ENCODE data around the gene CCNY.
A peak's percentile ranks its signal among the peaks of the same experiment; 100 is the strongest.
"Not testable (repeated sequence)": the region's sequence is repeated elsewhere in the genome, so short reads cannot be mapped to it uniquely, and the experiment has no call there.

Gene CCNY

DNA sequence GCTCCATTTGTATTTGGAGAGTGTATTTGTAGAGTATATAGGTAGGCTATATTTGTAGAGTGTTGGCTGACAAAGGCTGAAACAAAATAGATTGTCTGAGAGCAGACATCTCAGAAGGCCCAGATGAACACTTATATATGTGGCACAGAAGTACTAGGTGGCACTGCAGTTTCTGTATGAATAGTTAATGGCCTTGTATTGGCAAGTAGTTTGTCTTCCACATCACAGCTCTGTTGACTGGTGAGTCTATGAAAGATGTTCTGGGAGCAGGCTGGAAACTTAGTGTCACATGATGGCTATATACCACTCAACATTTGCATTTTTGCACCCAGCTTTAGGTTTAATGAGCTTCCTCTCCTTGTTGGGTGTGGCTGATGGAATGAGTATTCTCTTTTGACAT, 51.9 kb downstream of the CCNY start:
- no peak for DNase-seq

DNA sequence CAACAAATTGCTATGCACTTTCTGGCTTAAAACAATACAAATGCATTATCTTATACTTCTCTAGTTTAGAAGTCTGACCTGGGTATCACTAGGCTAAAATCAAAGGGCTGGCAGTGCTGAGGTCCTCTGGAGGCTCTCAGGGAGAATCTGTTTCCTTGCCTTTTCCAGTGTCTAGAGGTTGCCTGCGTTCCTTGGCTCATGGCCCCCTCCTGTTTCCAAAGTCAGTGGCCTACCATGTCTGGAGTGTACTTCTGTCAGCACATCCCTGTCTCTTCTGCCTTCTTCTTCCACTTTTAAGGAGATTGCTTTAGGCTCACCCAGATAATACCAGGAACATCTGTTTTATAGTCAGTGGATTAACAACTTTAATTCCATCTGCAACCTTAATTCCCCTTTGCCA, 52.4 kb downstream of the CCNY start:
- DNase-seq, result no peak

DNA sequence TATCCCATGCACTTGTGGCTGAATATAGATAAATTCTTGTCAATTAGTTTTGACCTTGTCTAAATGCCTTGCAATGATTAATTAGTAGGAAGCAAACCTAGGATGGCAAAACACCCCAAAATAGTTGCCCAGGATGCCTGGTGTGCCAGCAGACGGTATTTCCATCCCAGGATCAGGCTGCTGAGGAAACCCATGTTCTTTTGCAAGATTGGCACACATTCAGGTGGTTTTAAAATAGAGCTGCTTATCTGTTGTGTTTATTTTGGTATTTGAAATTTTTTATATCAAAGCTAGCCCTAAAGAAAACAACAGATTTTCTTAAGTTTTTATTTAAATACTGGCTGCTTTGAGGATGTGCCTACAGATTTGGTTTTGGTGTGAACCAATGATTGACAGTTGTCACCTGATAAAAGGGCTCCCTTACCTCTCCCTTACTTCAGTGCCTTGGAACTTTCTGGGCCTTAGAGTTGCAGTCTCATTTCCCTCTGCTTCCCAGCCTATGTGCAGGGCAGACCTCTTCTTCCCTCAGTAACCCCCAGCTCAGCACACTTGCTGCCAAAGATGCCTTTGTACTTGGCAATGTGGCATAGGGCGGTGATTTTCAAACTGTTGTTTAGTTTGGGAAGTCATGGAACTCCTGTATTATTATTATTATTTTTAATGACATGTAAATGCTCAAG, 54.0 kb downstream of the CCNY start:
- no peak for DNase-seq

DNA sequence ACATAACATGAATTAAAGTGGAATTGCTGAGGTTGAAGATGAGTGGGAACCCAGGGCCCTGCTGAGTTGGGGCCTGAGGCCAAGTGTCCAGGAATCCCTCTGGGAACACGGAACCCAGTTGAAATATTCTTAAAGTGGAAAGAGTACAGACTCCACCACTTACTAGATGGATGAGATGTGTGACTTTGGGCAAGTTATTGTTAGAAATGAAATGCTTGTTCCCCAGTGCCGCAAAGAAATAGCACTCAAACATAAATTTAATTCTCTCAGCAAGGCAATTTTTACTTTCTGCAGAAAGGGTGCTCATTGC, 54.5 kb downstream of the CCNY start:
- no peak for DNase-seq

DNA sequence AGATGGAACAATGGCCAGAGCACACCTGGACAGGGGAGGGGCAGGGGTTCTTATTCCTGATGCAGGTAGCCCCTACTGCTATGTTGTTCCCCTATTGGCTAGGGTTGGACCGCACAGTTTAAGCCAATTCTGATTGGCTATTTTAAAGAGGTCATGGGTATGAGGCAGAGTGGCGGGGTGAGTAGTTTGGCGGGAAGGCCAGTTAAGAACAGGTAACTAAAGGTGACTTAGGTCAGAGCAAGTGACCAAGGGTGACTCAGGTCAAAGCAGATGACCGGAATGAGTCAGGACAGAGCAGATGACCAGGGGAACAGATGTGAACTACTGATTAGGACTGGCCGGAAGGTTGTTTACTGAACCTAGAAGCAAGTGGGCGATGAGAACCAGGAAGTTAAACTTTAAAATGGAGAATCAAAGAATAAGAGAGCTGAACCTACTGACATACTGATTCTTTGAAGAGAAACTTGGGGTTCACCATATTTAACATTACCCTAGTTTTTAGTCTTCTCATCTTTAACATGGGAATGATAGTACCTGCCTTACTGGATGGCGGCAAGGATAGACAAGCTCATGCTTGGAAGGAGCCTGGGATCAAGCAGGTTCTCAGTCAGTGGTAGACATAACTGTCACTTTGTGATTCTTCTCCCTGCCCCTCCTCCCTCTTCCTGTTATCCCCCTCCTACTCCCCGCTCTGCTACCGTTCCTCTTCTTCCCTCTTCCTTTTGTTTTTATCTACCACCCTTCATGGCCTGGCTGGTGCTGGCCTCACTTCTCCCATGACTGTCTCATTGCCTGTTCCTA, 55.0 kb downstream of the CCNY start:
- no peak for DNase-seq

DNA sequence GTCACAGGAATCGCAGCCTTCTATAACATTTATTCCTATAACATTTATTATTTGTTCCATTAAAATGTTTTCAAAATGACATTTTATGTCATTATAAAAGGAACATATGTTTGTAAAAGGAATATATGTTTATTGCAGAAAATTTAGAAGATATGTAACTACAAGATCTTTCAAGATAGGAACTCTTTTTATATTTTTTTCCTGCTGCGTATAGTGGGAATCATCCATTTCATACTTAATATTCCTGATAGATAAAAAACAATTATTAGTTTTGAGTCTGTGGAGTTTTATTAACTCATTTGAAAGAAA, 55.6 kb downstream of the CCNY start:
- DNase-seq, result no peak

DNA sequence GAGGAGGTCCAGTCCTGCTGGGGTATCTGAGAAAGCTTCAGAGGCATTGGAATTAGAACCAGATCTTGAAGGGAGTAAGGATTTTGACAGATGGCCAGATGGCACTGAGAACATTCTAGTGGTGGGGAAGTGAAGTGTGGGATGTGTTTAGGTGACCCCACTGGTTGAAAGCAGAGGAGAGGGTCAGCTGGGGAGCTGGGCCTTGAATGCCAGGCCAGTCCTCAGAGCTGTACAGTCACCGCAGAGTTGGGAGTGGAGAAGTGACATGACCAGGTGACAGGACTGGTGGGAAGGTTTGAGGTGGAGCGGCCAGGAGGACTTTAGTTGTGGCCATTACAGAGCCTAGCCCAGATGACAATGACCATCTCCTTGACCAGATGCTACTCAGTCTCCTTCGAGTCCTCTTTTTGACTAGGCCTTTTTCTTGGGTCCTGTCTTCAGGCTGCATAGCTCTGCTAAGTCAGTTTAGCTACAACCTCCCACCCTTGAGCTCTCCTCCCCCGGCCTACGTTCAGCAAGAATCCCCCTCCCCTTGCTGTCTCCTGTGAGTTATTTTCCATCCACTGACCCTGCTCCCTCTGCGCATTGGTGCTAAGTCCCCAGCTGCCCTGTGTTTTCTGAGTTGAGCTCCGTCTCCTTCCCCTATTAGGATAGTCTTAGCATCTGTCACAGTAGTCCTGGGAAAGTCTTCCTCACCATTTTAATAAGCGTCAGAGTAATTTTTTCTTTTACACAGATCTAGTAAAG, 56.3 kb downstream of the CCNY start:
- DNase-seq, result no peak

DNA sequence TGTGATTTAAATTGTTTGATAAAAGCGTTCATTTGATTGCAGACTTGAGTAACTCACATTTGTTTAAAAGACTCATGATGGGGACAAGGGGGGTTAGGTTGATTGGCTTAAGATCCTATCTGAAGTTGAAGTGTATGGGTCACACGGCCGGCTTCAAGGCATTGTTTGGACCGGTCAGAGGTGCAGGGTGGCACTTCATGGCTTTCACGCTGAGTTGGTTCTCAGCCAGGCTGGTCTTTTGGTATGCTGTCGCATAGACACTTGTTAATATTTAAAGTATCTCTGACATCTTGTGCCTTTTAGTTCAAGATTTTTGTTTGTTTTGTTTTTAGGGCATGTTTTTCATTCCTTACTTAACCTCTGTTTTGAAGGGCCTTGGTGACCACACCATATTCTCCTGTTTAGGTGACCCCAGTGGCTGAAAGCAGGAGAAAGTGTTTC, 58.1 kb downstream of the CCNY start:
- DNase-seq, result no peak

DNA sequence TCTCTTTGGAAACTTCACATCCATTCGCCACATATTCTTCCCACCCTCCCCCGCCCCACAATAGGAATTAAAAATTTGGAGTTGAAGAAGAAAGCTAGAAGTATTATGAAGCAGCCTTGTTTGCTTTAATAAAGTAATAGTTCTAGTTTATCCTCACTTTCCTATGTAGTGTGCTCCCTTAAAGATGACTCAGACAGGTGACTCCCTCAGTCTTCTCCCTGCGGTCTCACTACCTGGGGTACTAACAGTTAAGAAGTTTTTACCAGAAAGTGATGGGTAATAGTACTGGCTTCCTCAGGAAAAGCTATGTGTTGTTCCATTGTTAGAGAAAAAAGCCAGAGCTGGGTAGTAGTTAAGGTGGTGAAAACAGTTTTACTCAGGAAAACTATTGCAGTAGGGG, 58.6 kb downstream of the CCNY start:
- no peak for DNase-seq

DNA sequence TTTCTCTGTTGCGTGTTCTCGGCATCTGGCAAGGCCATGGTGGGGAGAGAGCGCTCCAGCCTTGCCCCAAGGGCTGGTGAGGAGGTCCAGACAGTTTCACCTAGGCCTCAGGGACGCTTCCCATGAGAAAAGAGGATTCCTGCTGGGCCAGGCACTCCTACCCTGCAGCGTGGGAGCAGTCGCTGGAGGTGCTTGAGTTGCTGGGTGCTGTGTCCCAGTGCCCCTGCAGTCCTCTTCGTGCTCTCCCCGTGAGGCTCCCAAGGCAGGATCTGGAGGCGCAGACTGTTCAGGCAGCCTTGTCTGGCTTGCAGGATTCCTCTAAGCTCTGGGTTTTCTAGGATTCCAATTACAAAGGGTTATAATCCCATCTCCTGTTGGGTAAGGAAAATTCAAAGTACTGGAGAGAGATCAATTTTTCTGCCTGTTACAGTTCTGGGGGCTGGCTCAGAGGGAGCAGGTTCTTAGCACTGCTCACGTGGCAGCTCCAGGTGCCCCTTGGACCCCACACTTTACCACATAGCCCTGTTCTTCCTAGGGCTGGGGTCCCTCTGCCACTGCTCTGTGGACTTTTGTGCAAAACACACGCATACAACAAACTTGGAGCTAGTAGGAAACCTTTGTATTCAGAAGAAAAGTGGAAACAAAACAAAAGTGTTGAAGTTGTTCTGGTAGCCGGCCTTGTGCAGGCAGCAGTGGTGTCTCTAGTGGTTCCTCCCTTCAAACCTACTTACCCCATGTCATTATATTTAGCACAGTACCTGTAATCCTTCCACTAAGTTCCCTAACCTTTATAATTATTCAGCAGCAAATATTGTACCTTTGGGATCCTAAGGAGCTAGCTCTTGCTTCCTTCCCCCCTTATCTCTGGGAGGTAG, 60.5 kb downstream of the CCNY start:
- DNase-seq, result no peak

DNA sequence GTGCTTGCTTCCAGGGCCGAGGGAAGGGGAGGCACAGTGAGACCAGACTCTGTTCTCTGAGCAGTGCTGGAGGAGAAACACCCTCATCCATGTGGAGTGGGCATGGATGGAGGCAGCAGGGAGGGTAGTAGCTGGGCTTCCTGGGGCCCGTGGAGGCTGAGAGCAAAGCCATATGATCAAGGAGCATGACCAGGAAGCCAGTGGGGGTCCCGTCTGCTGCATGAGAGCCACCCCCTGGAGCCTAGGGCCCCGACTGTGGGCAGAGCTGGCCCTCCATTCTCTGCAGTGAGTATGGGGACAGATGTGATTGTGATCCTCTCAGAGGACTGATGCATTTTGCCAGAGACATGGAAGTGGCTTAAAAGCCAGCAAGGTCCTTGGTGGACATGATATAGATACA, 61.6 kb downstream of the CCNY start:
- DNase-seq, result no peak

DNA sequence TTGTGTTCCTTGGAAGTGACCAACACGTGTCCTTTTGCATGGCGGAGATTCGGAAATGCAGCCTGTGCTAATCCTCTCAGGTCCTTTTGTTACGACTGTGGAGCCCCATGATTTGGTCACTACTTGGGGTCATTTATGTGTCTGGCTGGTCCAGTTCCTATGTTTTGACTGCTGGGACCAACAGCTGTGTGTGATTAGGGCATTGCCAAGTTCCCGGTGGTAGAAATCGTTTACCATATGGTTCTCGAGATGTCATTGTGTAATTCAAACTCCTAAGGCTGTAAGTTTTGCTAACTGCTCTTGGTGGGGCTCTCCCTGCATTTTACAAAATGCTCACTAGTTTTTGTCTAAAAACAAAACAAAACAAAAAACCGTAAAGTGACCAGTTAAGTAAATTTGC, 62.0 kb downstream of the CCNY start:
- DNase-seq, result no peak

DNA sequence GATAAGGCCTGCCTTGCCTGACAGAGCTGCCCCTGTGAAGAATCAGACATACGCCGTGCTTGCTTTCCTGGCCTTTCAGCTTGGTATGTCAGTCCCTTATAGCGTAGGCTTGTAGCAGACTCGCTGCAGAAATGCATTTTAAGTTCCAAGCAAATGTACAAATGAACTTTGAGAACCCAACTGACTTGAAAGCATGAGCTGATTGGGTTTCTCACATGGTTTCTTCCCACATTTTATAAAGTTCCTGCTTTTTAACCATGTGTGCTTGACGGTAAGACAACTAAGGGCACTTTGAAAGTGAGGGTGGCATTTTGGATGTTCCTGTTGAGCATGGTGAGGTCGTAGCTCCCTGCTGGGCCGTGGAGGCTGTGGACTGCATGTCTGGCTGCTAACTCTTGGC, 62.6 kb downstream of the CCNY start:
- no peak for DNase-seq

DNA sequence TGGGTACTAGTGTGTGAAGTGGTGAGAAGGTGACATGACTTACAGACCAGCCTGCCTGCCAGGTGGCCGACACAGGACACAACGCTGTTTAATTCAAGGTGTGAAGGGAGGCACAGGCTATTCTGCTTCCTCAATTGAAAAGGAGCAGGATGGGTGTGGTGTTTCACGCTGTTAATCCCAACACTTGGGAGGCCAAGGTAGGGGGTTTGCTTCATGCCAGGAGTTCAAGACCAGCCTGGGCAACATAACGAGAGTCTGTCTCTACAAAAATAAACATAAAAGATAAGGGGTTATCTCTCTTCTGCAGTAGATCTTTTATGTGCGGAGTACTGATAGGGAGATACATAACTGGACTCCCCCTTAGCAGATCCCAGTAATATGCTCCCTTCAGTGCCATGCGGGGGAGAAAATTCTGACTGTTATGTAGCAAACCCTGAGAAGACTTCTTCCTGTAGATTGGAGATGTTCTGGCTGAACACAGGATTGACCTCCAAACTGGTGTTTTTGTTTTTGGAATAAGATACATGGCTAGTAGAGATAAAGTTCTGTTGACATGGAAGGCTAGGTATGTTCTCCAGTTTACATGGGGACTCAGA, 63.2 kb downstream of the CCNY start:
- DNase-seq, result no peak

DNA sequence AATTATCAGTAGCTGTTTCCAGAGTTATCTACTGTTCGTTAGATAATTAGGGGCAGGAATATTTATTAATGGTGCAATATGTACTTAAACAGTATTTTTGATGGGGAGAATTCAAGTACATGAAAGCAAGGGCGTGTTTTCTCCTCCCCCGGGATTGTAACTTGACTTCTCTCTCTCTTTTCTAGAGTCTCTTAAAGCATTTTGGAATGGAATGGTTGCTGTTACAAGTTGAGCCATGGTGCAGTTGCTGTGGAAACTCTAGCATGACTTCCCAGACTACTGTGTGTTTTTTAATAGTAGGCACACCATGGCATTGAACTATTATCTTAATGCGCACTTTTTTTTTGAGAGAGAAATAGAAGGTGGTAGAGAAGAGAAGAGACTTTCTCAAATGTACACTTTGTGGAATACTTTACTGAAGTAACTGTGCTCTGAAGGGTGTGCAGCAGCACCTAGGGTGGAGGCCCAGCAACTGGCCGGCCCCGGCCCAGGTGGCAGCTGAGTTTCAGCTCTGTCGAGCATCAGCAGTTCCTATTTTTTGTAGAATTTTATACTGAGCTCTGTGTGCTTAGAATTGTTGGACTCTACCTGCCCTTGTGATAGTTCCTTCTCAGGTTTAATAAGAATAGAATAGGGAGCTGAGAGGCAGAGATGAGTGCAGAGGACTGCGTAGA, 64.4 kb downstream of the CCNY start:
- DNase-seq, result no peak

DNA sequence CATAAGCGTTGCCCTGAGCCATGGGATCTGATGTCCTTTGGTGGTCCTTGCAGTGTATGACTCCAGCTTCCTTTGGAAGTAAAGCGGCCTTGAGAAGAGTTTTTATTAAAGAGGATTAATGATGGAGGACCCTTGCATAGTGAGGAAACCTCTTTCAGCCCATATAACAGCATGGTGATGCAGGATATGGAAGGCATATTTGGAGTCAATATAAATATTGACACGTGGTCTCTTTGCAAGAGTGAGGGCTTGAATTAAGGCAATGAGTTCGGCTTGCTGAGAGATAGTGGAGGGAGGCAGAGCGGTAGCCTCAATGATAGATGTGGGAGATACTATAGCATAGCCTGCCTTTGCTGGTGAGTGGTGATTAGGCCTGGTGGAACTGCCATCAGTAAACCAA, 67.2 kb downstream of the CCNY start:
- not testable (repeated sequence) for DNase-seq

DNA sequence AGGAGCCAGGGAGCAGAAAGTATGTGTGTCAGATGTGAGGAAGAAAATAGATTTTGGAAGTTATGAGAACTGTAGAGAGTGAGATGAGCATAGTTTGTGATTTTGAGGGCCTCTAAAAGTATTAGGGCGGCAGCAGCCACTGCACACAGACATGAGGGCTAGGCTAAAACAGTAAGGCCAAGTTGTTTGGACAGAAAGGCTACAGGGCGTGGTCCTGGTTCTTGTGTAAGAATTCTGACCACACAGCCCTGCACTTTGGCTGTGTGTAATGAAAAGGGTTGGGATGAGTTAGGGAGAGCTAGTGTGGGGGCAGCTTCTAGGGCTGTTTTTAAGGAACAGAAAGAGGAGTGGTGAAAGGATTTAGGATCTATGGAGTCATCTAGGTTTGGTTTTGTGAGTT, 67.8 kb downstream of the CCNY start:
- not testable (repeated sequence) for DNase-seq

DNA sequence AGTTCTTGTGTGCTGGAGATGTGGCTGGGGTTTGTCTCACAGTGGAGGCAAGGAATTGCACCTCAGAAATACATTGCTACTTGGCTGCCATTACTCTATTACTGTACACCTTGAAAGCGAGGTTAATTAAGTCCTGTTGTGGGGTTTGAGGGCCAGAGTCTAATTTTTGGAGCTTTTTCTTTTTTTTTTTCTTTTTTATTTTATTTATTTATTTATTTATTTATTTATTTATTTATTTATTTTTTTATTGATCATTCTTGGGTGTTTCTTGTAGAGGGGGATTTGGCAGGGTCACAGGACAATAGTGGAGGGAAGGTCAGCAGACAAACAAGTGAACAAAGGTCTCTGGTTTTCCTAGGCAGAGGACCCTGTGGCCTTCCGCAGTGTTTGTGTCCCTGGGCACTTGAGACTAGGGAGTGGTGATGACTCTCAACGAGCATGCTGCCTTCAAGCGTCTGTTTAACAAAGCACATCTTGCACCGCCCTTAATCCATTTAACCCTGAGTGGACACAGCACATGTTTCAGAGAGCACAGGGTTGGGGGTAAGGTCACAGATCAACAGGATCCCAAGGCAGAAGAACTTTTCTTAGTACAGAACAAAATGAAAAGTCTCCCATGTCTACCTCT, 69.8 kb downstream of the CCNY start:
- not testable (repeated sequence) for DNase-seq

DNA sequence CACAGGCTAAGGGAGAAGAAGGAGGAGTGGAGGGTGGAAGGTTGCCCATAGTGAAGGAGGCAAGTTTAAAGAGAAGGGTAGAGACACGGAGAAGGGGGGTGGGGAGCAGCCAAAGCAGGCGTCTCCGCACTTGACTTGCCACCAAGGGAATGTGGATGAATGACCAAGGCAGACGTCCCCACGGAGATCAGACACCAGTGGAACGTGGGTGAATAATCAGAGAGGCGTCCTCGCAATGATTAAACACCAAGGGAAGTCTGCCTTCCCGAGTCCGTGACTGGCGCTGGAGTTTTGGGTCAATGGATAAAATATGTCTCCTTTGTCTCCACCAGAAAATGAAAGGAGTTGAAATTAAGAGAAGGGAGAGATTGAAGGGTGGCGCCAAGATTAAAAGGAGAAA, 71.4 kb downstream of the CCNY start:
- not testable (repeated sequence) for DNase-seq

DNA sequence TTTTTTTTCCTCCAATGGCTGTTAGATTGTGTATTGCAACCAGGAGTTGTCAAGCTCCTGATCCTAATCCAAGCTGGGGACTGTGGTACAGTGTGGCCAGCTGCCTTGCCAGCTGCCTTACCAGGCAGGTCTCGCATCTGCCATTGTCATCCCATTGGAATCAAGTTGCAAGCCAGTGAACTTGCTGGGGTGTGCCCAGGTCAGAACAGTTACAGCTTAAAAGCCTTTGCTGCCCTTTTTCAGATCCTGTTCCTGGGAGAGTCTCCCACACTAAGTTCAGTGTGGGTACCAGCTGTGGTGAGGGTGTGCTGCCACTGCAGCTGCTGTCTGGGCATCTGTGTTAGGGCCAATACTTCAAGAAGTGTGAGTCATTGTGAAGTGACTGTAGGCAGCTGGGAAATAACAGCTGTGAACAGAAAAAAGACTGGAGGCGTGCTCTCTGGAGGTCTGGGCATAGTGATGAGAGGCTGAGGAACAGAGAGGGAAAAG, 72.8 kb downstream of the CCNY start:
- peak; percentile 39 to 61 for DNase-seq

DNA sequence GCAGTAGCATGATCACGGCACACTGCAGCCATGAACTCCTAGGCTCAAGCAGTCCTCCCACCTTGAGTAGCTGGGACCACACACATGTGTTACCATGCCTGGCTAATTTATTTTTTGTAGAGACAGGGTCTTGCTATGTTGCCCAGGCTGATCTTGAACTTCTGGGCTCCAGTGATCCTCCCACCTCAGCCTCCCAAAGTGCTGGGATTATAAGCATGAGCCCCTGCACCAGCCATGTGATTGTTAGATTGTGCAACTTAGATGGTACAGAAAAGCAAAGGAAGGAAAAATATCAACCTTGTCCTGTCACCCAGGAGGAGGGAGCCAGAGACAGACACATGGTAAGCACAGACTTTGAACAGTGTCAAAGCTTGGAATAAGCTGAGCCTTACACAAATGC, 73.5 kb downstream of the CCNY start:
- DNase-seq, result no peak
